Karpas-422 (cell line): ENCODE results near the gene IPO9. TPM values are rescaled to one million over a fixed set of nuclear protein-coding genes. Genes with fewer than 3 reads are reported as not detected.
"Not testable (repeated sequence)": the region's sequence is repeated elsewhere in the genome, so short reads cannot be mapped to it uniquely, and the experiment has no call there.

Source experiments
- DNase-seq: peaks from one replicate; pipeline ENCODE4 v3.0.0-alpha.2; 2015
- H2AFZ ChIP-seq: fragments of 200-600 bp; sonication (generic); 2 replicates; pipeline ENCODE4 v1.6.1; 2014; ENCODE audit warnings: antibody characterized with exemption, low read length, mixed read lengths
- H3K27ac ChIP-seq: fragments of 200-600 bp; sonication (generic); 2 replicates; pipeline ENCODE4 v1.5.1; 2014; ENCODE audit warnings: mild to moderate bottlenecking, low read length, moderate library complexity
- H3K27me3 ChIP-seq: fragments of 200-600 bp; sonication (generic); 2 replicates; pipeline ENCODE4 v1.6.1; 2014; ENCODE audit warnings: low read length, mixed read lengths
- H3K36me3 ChIP-seq: fragments of 200-600 bp; sonication (generic); 2 replicates; pipeline ENCODE4 v1.6.1; 2014; ENCODE audit warnings: low read length, mixed read lengths; ENCODE audit not compliant: insufficient read depth
- H3K4me1 ChIP-seq: fragments of 200-600 bp; sonication (generic); 2 replicates; pipeline ENCODE4 v1.6.1; 2014; ENCODE audit warnings: mild to moderate bottlenecking, low read length, mixed read lengths
- H3K4me2 ChIP-seq: fragments of 200-600 bp; sonication (generic); 2 replicates; pipeline ENCODE4 v1.6.1; 2014; ENCODE audit warnings: low read length, low read depth, mild to moderate bottlenecking; ENCODE audit not compliant: poor library complexity, severe bottlenecking
- H3K4me3 ChIP-seq: fragments of 200-600 bp; sonication (generic); 2 replicates; pipeline ENCODE4 v1.5.1; 2014; ENCODE audit warnings: mild to moderate bottlenecking, antibody characterized with exemption, low read length, mixed read lengths
- H3K79me2 ChIP-seq: fragments of 200-600 bp; sonication (generic); 2 replicates; pipeline ENCODE4 v1.6.1; 2014; ENCODE audit warnings: mild to moderate bottlenecking, low read length, mixed read lengths
- H3K9ac ChIP-seq: fragments of 200-600 bp; sonication (generic); 2 replicates; pipeline ENCODE4 v1.6.0; 2014; ENCODE audit warnings: low read length
- H3K9me2 ChIP-seq: fragments of 200-600 bp; sonication (generic), shearing (Covaris generic); replicated peaks from 2 replicates; pipeline ENCODE4 v1.6.0; 2014; ENCODE audit warnings: mild to moderate bottlenecking, low read length, moderate library complexity; ENCODE audit not compliant: insufficient read depth
- H3K9me3 ChIP-seq: fragments of 300-700, 200-600 bp; sonication (generic); 2 replicates; pipeline ENCODE4 v1.6.1; 2014; ENCODE audit warnings: low read length, mixed read lengths
- H4K20me1 ChIP-seq: fragments of 200-600 bp; sonication (generic); 2 replicates; pipeline ENCODE4 v1.6.1; 2014; ENCODE audit warnings: mild to moderate bottlenecking, antibody characterized with exemption, low read length, low read depth; ENCODE audit not compliant: insufficient read depth
- total RNA-seq: library from RNA; depleted of rRNA; stranded (reverse); fragments of >200 nt; shearing (Covaris generic); gene quantifications from 2 replicates; pipeline ENCODE4 v1.2.3, GENCODE V29; 2014; ENCODE audit warnings: low replicate concordance

The IPO9 gene
- total RNA-seq, 1 experiment from 2014 or later, result 22.7 TPM

- H3K27me3 ChIP-seq, result no peaks in the 10 kb centered on the region
- no peak overlapping the region for H3K9ac ChIP-seq
- H3K4me2 ChIP-seq, result no peak overlapping the region
- H3K79me2 ChIP-seq, result peaks cover 97% of the 10 kb centered on the region
- H3K9me2 ChIP-seq, result no peaks in the 10 kb centered on the region
- no peak for DNase-seq
- peaks cover 40% of the 10 kb centered on the region; the same call in 1 of the 2 replicates for H3K36me3 ChIP-seq
- peaks cover 17% of the 10 kb centered on the region for H4K20me1 ChIP-seq
- no peak overlapping the region for H3K27ac ChIP-seq
- H3K4me1 ChIP-seq, result peaks cover 38% of the 10 kb centered on the region
- H3K9me3 ChIP-seq, result no peaks in the 10 kb centered on the region
- H3K4me3 ChIP-seq, result no peak overlapping the region
- no peak overlapping the region for H2AFZ ChIP-seq
Measured at GRCh38 chr1:201845331-201846083, 16.6 kb downstream of the IPO9 start.

GRCh38 chr1:201847150-201847549 lies 18.2 kb downstream of the IPO9 start:
- H3K9me3 ChIP-seq, result no peaks in the 10 kb centered on the region
- DNase-seq, result no peak
- peaks cover 14% of the 10 kb centered on the region; the same call in 1 of the 2 replicates for H4K20me1 ChIP-seq
- no peaks in the 10 kb centered on the region for H3K9me2 ChIP-seq
- H3K4me3 ChIP-seq, result no peak overlapping the region
- H3K4me1 ChIP-seq, result peaks cover 25% of the 10 kb centered on the region
- H3K9ac ChIP-seq, result no peak overlapping the region
- H3K4me2 ChIP-seq, result no peak overlapping the region
- no peak overlapping the region for H3K27ac ChIP-seq
- no peaks in the 10 kb centered on the region for H3K27me3 ChIP-seq
- no peak overlapping the region for H2AFZ ChIP-seq
- H3K79me2 ChIP-seq, result peaks cover 83% of the 10 kb centered on the region
- H3K36me3 ChIP-seq, result peaks cover 49% of the 10 kb centered on the region; the same call in 1 of the 2 replicates

- Histone ChIP-seq H2AFZ (no peak overlapping the region), H3K9me3 (no peaks in the 10 kb centered on the region), H4K20me1 (peaks cover 4% of the 10 kb centered on the region; the same call in 1 of the 2 replicates), H3K9me2 (no peaks in the 10 kb centered on the region), H3K4me2 (no peak overlapping the region), H3K27me3 (no peaks in the 10 kb centered on the region), H3K36me3 (peaks cover 53% of the 10 kb centered on the region; the same call in 1 of the 2 replicates), H3K79me2 (peaks cover 72% of the 10 kb centered on the region), H3K9ac (no peak overlapping the region), H3K4me1 (peaks cover 15% of the 10 kb centered on the region), H3K27ac (no peak overlapping the region), H3K4me3 (no peak overlapping the region)
- no peak for DNase-seq
Measured at GRCh38 chr1:201848230-201848629, 19.3 kb downstream of the IPO9 start.

- no peaks in the 10 kb centered on the region for H3K9me2 ChIP-seq
- H4K20me1 ChIP-seq, result peaks cover 4% of the 10 kb centered on the region; the same call in 1 of the 2 replicates
- DNase-seq, result no peak
- no peak overlapping the region for H2AFZ ChIP-seq
- peaks cover 59% of the 10 kb centered on the region for H3K79me2 ChIP-seq
- H3K4me2 ChIP-seq, result no peak overlapping the region
- peaks cover 15% of the 10 kb centered on the region for H3K4me1 ChIP-seq
- no peaks in the 10 kb centered on the region for H3K27me3 ChIP-seq
- H3K9ac ChIP-seq, result no peak overlapping the region
- H3K27ac ChIP-seq, result no peak overlapping the region
- H3K4me3 ChIP-seq, result no peak overlapping the region
- H3K36me3 ChIP-seq, result peaks cover 58% of the 10 kb centered on the region; the same call in 1 of the 2 replicates
- H3K9me3 ChIP-seq, result no peaks in the 10 kb centered on the region
Measured at GRCh38 chr1:201849372-201850052, 20.6 kb downstream of the IPO9 start.

GRCh38 chr1:201850053-201850397 lies 21.1 kb downstream of the IPO9 start:
- Histone ChIP-seq H2AFZ (no peak overlapping the region), H3K9me2 (no peaks in the 10 kb centered on the region), H3K4me1 (peaks cover 15% of the 10 kb centered on the region), H4K20me1 (peaks cover 4% of the 10 kb centered on the region; the same call in 1 of the 2 replicates), H3K27ac (no peak overlapping the region), H3K9ac (no peak overlapping the region), H3K27me3 (no peaks in the 10 kb centered on the region), H3K36me3 (peaks cover 63% of the 10 kb centered on the region; the same call in 1 of the 2 replicates), H3K9me3 (no peaks in the 10 kb centered on the region), H3K4me3 (no peak overlapping the region), H3K4me2 (no peak overlapping the region), H3K79me2 (peaks cover 54% of the 10 kb centered on the region)
- DNase-seq, result no peak

- Histone ChIP-seq H3K79me2 (peaks cover 35% of the 10 kb centered on the region), H3K9me3 (no peaks in the 10 kb centered on the region), H3K4me1 (peaks cover 15% of the 10 kb centered on the region), H2AFZ (no peak overlapping the region), H4K20me1 (peaks cover 4% of the 10 kb centered on the region; the same call in 1 of the 2 replicates), H3K9ac (no peak overlapping the region), H3K27me3 (no peaks in the 10 kb centered on the region), H3K36me3 (peaks cover 82% of the 10 kb centered on the region; the same call in 1 of the 2 replicates), H3K4me3 (no peak overlapping the region), H3K4me2 (no peak overlapping the region), H3K27ac (no peak overlapping the region), H3K9me2 (no peaks in the 10 kb centered on the region)
- DNase-seq, result no peak
Measured at GRCh38 chr1:201851949-201852348, 23.0 kb downstream of the IPO9 start.

- not testable (repeated sequence) for H4K20me1 ChIP-seq, H3K4me3 ChIP-seq, DNase-seq, H3K4me2 ChIP-seq, H2AFZ ChIP-seq, H3K27ac ChIP-seq, H3K9ac ChIP-seq, H3K79me2 ChIP-seq, H3K9me2 ChIP-seq, H3K9me3 ChIP-seq, H3K4me1 ChIP-seq, H3K27me3 ChIP-seq
- peaks cover 64% of the 10 kb centered on the region for H3K36me3 ChIP-seq
Measured at GRCh38 chr1:201856722-201857121, 27.8 kb downstream of the IPO9 start.

- H2AFZ ChIP-seq, result no peak overlapping the region
- H3K9me3 ChIP-seq, result no peaks in the 10 kb centered on the region
- no peaks in the 10 kb centered on the region for H3K27me3 ChIP-seq
- no peak overlapping the region for H3K27ac ChIP-seq
- H3K4me1 ChIP-seq, result no peaks in the 10 kb centered on the region
- peaks cover 59% of the 10 kb centered on the region for H3K36me3 ChIP-seq
- peaks cover 7% of the 10 kb centered on the region; the same call in 1 of the 2 replicates for H3K79me2 ChIP-seq
- H3K9me2 ChIP-seq, result no peaks in the 10 kb centered on the region
- no peak overlapping the region for H3K4me2 ChIP-seq
- H4K20me1 ChIP-seq, result peaks cover 4% of the 10 kb centered on the region; the same call in 1 of the 2 replicates
- no peak overlapping the region for H3K9ac ChIP-seq
- no peak overlapping the region for H3K4me3 ChIP-seq
- no peak for DNase-seq
Measured at GRCh38 chr1:201859424-201859823, 30.5 kb downstream of the IPO9 start.
